Smooth muscle cell (in vitro differentiated cells): ENCODE results near the gene SCAPER. TPM values are rescaled to one million over a fixed set of nuclear protein-coding genes. Genes with fewer than 3 reads are reported as not detected.

Experiments used
- DNase-seq: peaks from one replicate; lab custom pipeline; 2025; ENCODE audit not compliant: unreplicated experiment; lab: John Stamatoyannopoulos, UW
- H2AFZ ChIP-seq: fragments of 200-600 bp; sonication (generic); 2 replicates; pipeline ENCODE4 v1.6.0; 2016; ENCODE audit warnings: antibody characterized with exemption, low read depth, mild to moderate bottlenecking
- H3F3A ChIP-seq: fragments of 200-600 bp; sonication (generic); 2 replicates; pipeline ENCODE4 v1.6.0; 2017; ENCODE audit warnings: antibody characterized with exemption, low read depth
- H3K27ac ChIP-seq: fragments of 200-600 bp; sonication (generic); 2 replicates; pipeline ENCODE4 v1.5.1; 2016; ENCODE audit warnings: low read depth, mild to moderate bottlenecking
- H3K27me3 ChIP-seq: fragments of 200-600 bp; sonication (generic); 2 replicates; pipeline ENCODE4 v1.6.1; 2016; ENCODE audit warnings: low read depth, mild to moderate bottlenecking
- H3K36me3 ChIP-seq: fragments of 200-600 bp; sonication (generic); 2 replicates; pipeline ENCODE4 v1.5.1; 2016; ENCODE audit warnings: low read depth
- H3K4me1 ChIP-seq: fragments of 200-600 bp; sonication (generic); 2 replicates; pipeline ENCODE4 v1.5.1; 2016; ENCODE audit warnings: low read depth
- H3K4me2 ChIP-seq: fragments of 200-600 bp; sonication (generic); 2 replicates; pipeline ENCODE4 v1.6.0; 2016; ENCODE audit warnings: mild to moderate bottlenecking
- H3K4me3 ChIP-seq: fragments of 200-600 bp; sonication (generic); 2 replicates; pipeline ENCODE4 v1.5.1; 2016; ENCODE audit warnings: mild to moderate bottlenecking
- H3K79me2 ChIP-seq: fragments of 200-600 bp; sonication (generic); 2 replicates; pipeline ENCODE4 v1.6.0; 2016; ENCODE audit warnings: low read depth, mild to moderate bottlenecking
- H3K9ac ChIP-seq: fragments of 200-600 bp; sonication (generic); 2 replicates; pipeline ENCODE4 v1.6.0; 2016; ENCODE audit warnings: low read depth
- H3K9me3 ChIP-seq: fragments of 200-600 bp; sonication (generic); replicated peaks from 2 replicates; pipeline ENCODE4 v1.5.1; 2016; ENCODE audit warnings: low read depth
- H4K20me1 ChIP-seq: fragments of 200-600 bp; sonication (generic); 2 replicates; pipeline ENCODE4 v1.6.0; 2016; ENCODE audit warnings: low read depth
- WGBS: methylation state at CpG from one replicate; pipeline ENCODE4 v1.1.7; 2016; ENCODE audit warnings: low lambda C conversion rate; 5-methylcytosine and 5-hydroxymethylcytosine counted together
- polyA plus RNA-seq: library from polyadenylated mRNA; unstranded; fragments of >200 nt; fragmentation: Nextera tagmentation; extraction: Ambion mirVana; gene quantifications from 2 replicates; pipeline ENCODE4 v1.2.1, GENCODE V29; 2016
- total RNA-seq: library from RNA; depleted of rRNA; stranded (reverse); fragments of >200 nt; gene quantifications from 2 replicates; pipeline ENCODE4 v1.2.3, GENCODE V29; 2014
- TF ChIP-seq, protein P1 (sequence below): fragments of 200-600 bp; sonication (generic); IDR thresholded peaks from 2 replicates; pipeline ENCODE4 v1.5.1; 2017; ENCODE audit warnings: borderline replicate concordance, mild to moderate bottlenecking, antibody characterized with exemption; ENCODE audit not compliant: insufficient read depth, poor library complexity, severe bottlenecking

Gene SCAPER
- total and polyA plus RNA-seq, 2 experiments from 2014 or later: 6.6 to 34.3 TPM

DNA sequence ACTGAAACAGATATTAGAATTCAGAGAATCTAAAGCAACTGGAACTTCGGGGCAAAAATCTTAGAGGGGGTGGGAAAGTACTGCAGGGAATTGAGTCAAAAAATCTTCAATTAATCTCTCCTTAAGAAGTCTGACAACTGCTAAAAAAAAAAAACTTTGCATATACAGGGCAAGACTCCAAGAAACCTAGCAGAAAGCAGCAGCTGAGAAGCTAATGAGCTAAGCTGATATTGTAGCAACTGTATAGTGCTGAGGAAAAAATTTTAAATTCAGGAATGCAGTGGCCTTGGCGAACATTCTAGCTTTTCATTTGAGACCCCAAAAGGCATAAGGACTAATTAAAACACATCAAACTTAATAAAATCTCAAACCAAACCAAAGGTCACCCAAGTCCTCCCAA is 113.6 kb downstream of the SCAPER start:
- no peak for DNase-seq
- H3K4me1 ChIP-seq: no peaks in the 10 kb centered on the region
- no peak overlapping the region for H2AFZ ChIP-seq
- TF ChIP-seq, protein P1, sequence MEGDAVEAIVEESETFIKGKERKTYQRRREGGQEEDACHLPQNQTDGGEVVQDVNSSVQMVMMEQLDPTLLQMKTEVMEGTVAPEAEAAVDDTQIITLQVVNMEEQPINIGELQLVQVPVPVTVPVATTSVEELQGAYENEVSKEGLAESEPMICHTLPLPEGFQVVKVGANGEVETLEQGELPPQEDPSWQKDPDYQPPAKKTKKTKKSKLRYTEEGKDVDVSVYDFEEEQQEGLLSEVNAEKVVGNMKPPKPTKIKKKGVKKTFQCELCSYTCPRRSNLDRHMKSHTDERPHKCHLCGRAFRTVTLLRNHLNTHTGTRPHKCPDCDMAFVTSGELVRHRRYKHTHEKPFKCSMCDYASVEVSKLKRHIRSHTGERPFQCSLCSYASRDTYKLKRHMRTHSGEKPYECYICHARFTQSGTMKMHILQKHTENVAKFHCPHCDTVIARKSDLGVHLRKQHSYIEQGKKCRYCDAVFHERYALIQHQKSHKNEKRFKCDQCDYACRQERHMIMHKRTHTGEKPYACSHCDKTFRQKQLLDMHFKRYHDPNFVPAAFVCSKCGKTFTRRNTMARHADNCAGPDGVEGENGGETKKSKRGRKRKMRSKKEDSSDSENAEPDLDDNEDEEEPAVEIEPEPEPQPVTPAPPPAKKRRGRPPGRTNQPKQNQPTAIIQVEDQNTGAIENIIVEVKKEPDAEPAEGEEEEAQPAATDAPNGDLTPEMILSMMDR: no peak
- H3K27ac ChIP-seq: no peak overlapping the region
- no peak overlapping the region for H3K4me2 ChIP-seq
- H3K27me3 ChIP-seq: no peaks in the 10 kb centered on the region
- 96% methylated on average over 2 of the region's 2 CpGs for WGBS
- H3K9me3 ChIP-seq: no peaks in the 10 kb centered on the region
- H4K20me1 ChIP-seq: no peaks in the 10 kb centered on the region
- peaks cover 5% of the 10 kb centered on the region for H3K36me3 ChIP-seq
- no peaks in the 10 kb centered on the region for H3F3A ChIP-seq
- no peak overlapping the region for H3K9ac ChIP-seq
- no peaks in the 10 kb centered on the region for H3K79me2 ChIP-seq
- no peak overlapping the region for H3K4me3 ChIP-seq

DNA sequence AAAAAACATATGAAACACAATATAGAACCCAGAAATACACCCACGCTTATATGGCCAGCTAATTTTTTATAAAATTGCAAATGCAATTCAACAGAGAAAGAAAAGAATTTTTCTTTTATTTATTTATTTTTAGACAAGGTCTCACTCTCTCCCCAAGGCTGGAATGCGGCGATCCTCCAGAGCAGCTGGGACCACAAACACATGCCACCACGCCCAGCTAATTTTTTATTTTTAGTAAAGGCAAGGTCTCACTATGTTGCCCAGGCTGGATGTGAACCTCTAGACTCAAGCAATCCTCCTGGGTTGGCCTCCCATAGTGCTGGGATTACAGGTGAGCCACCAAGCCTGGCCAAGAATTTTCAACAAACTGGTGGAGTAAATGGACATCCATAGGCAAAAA is 117.9 kb downstream of the SCAPER start:
- Histone ChIP-seq H3K27ac (no peak overlapping the region), H3K4me2 (no peak overlapping the region), H3K27me3 (no peaks in the 10 kb centered on the region), H3K36me3 (no peaks in the 10 kb centered on the region), H4K20me1 (no peaks in the 10 kb centered on the region), H3K4me1 (no peaks in the 10 kb centered on the region), H3K9me3 (no peaks in the 10 kb centered on the region), H2AFZ (no peak overlapping the region), H3F3A (no peaks in the 10 kb centered on the region), H3K4me3 (no peak overlapping the region), H3K79me2 (no peaks in the 10 kb centered on the region), H3K9ac (no peak overlapping the region)
- WGBS: 94% methylated on average over 4 of the region's 4 CpGs
- TF ChIP-seq, protein P1: no peak
- no peak for DNase-seq

DNA sequence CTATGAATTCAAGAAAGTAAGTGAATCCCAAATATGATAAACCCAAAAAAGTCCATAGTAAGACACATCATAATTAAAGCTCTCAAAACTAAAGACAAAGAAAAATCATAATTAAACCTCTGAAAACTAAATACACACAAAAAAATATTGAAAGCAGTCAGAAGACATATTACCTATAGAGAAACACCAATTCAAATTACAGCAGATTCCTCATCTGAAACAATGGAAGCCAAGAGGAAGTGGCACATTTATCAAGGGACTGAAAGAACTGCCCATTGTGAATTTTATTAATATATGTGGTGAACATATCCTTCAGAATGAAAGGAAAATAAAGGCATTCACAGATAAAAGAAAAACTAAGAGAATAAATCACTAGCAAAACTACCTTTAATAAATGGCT is 128.2 kb downstream of the SCAPER start:
- H3K4me3 ChIP-seq: no peak overlapping the region
- H3K9ac ChIP-seq: no peak overlapping the region
- no peaks in the 10 kb centered on the region for H3K36me3 ChIP-seq
- no peaks in the 10 kb centered on the region for H3F3A ChIP-seq
- DNase-seq: no peak
- H4K20me1 ChIP-seq: no peaks in the 10 kb centered on the region
- H3K4me1 ChIP-seq: no peaks in the 10 kb centered on the region
- TF ChIP-seq, protein P1: no peak
- H3K9me3 ChIP-seq: no peaks in the 10 kb centered on the region
- no peak overlapping the region for H3K4me2 ChIP-seq
- no peak overlapping the region for H3K27ac ChIP-seq
- no peaks in the 10 kb centered on the region for H3K79me2 ChIP-seq
- H2AFZ ChIP-seq: no peak overlapping the region
- H3K27me3 ChIP-seq: no peaks in the 10 kb centered on the region

DNA sequence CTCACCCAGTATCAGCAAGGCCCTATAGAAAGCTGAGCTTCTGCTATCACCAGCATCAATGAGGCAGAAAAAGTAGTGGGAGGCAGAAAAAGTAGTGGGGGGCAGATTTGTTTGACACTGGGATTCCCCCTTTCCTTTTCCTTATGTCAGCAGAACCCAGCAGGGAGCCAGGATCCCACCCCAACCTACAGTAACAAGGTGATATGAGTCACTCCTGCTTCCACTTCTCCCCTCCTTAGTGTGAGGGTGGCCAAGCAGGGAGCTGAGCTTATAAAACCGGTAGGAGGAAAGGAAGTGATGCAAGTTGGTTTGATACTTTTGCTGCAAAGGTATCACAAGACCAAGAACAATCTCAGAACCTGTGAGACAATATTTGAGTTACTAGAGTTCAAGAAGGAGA is 128.7 kb downstream of the SCAPER start:
- TF ChIP-seq, protein P1: no peak
- H3K4me2 ChIP-seq: no peak overlapping the region
- H3K27me3 ChIP-seq: no peaks in the 10 kb centered on the region
- no peaks in the 10 kb centered on the region for H3K79me2 ChIP-seq
- H3K4me3 ChIP-seq: no peak overlapping the region
- no peaks in the 10 kb centered on the region for H3F3A ChIP-seq
- DNase-seq: no peak
- no peak overlapping the region for H3K27ac ChIP-seq
- no peaks in the 10 kb centered on the region for H3K36me3 ChIP-seq
- H3K9ac ChIP-seq: no peak overlapping the region
- no peak overlapping the region for H2AFZ ChIP-seq
- WGBS: 95% methylated on average over 1 of the region's 1 CpG
- H3K4me1 ChIP-seq: no peaks in the 10 kb centered on the region
- H3K9me3 ChIP-seq: no peaks in the 10 kb centered on the region
- no peaks in the 10 kb centered on the region for H4K20me1 ChIP-seq
